Measurements from ENCODE around the gene RTL1. TPM values are rescaled to one million over a fixed set of nuclear protein-coding genes. Genes with fewer than 3 reads are reported as not detected.

The RTL1 gene
- total RNA-seq, 1 donor from 2014 or later = not detected

DNA sequence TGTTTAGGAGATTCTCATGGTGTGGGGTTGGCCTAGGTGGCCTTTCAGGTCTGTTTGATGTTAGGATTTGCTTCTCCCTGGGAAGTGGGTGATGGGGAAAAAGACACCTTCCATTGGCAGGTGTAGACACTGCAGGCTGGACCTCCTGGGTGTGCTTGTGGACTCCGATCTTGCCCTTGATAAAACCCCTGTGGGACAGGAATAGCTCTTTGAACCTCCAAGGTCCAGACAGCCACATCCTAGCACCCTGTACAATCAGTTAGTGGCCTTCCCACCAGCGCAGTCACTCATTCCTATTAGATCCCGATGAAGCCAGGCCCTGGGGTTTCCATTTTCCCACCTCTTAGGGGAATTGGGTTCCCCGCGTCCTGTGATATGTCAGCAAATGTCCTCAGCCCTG is 49.1 kb downstream of the RTL1 start:
- Histone ChIP-seq H3K4me1 (no peaks in the 10 kb centered on the region), H3K36me3 (no peaks in the 10 kb centered on the region), H3K27ac (replicated peaks) (no peak overlapping the region), H3K4me3 (no peak overlapping the region), H3K27me3 (ENCODE audit: low read depth) (peaks cover 32% of the 10 kb centered on the region), H3K9me3 (replicated peaks) (no peaks in the 10 kb centered on the region)
- DNase-seq = no peak
- intact Hi-C loops (cut with micrococcal nuclease) = no loop called here
- no peak for TF ChIP-seq CTCF (IDR thresholded peaks at IDR 0.05; ENCODE audit: borderline replicate concordance)

GRCh38 chr14:100851946-100852620 is 51.4 kb downstream of the RTL1 start:
- peaks cover 9% of the 10 kb centered on the region for H3K27me3 ChIP-seq (ENCODE audit: low read depth)
- no peaks in the 10 kb centered on the region for H3K36me3 ChIP-seq
- intact Hi-C loops (cut with micrococcal nuclease) = no loop called here
- DNase-seq = no peak
- H3K4me1 ChIP-seq = no peaks in the 10 kb centered on the region
- H3K4me3 ChIP-seq = no peak overlapping the region
- TF ChIP-seq CTCF (IDR thresholded peaks at IDR 0.05; ENCODE audit: borderline replicate concordance) = no peak
- no peaks in the 10 kb centered on the region for H3K9me3 ChIP-seq (replicated peaks)
- H3K27ac ChIP-seq (replicated peaks) = no peak overlapping the region

GRCh38 chr14:100851586-100851916 is 52.0 kb downstream of the RTL1 start:
- H3K27me3 ChIP-seq (ENCODE audit: low read depth) = peaks cover 9% of the 10 kb centered on the region
- no peaks in the 10 kb centered on the region for H3K4me1 ChIP-seq
- no peak overlapping the region for H3K4me3 ChIP-seq
- no peaks in the 10 kb centered on the region for H3K36me3 ChIP-seq
- no peak overlapping the region for H3K27ac ChIP-seq (replicated peaks)
- no peak for TF ChIP-seq CTCF (IDR thresholded peaks at IDR 0.05; ENCODE audit: borderline replicate concordance)
- no peaks in the 10 kb centered on the region for H3K9me3 ChIP-seq (replicated peaks)
- DNase-seq = no peak
- intact Hi-C loops (cut with micrococcal nuclease) = no loop called here

- H3K4me3 ChIP-seq = no peak overlapping the region
- DNase-seq = peak; percentile 58
- no peaks in the 10 kb centered on the region for H3K36me3 ChIP-seq
- H3K4me1 ChIP-seq = no peaks in the 10 kb centered on the region
- intact Hi-C loops (cut with micrococcal nuclease) = no loop called here
- H3K27ac ChIP-seq (replicated peaks) = no peak overlapping the region
- peaks cover 9% of the 10 kb centered on the region for H3K27me3 ChIP-seq (ENCODE audit: low read depth)
- peak; percentile 70 for TF ChIP-seq CTCF (IDR thresholded peaks at IDR 0.05; ENCODE audit: borderline replicate concordance)
- no peaks in the 10 kb centered on the region for H3K9me3 ChIP-seq (replicated peaks)
Observed at GRCh38 chr14:100850841-100851585, 52.5 kb downstream of the RTL1 start.

DNA sequence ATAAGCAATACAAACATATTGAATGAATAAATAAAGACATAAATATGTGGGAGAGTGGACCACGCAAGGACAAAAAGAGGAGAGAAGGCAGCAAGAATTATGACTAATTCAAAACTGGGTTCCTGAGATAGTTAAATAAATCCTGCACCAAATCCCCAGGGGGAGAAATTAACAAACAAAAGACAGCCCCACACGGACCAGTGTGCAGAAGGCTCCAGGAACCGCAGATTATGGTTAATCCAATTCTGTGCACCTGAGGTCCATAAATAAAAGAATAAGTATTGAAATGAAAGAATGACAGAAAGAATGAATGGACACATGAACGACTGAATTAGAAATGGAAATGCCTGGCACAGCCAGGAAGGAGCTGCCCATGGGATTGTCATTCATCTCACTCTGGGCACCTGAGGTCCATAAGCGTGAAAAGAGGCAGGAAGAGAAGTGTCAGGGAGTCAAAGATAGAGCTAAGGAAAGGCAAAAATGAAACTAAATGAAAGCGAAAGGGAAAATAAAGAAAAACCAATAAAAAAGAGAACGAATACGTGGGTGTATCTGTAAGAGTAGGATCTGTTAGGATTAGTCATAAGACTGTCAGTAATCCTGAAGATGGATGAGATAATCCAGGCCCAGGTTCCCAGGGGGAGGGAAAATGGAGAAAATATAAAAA is 54.3 kb downstream of the RTL1 start:
- H3K27ac ChIP-seq (replicated peaks) = no peak overlapping the region
- no peak for TF ChIP-seq CTCF (IDR thresholded peaks at IDR 0.05; ENCODE audit: borderline replicate concordance)
- no peaks in the 10 kb centered on the region for H3K36me3 ChIP-seq
- no peaks in the 10 kb centered on the region for H3K4me1 ChIP-seq
- intact Hi-C loops (cut with micrococcal nuclease) = no loop called here
- no peak for DNase-seq
- no peaks in the 10 kb centered on the region for H3K9me3 ChIP-seq (replicated peaks)
- H3K4me3 ChIP-seq = no peak overlapping the region
- peaks cover 20% of the 10 kb centered on the region for H3K27me3 ChIP-seq (ENCODE audit: low read depth)

All from left ventricle myocardium inferior (tissue), 1 donor.